ENCODE data around the gene KLHL13. TPM values are rescaled to one million over a fixed set of nuclear protein-coding genes. Genes with fewer than 3 reads are reported as not detected.

The KLHL13 gene
- total RNA-seq, 1 donor from 2014 or later: not detected

DNA sequence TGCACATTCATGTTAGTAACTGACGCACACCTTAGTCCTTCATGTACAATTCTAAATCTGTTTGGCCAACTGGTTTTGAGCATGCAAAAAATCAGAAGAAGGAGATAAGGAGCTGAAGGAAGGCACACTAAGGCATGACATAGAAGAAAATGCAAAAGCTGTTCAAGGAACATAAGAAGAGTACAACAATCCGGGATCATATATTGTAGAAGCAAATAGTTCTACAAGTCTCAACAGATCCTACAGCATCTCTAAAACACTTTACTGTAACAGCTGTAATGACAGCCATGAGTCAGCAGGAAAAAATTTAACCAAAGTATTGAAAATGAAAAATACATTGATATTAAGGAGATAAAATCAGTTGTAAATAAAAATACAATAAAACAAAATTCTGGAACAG, 57.7 kb downstream of the KLHL13 start:
- Mint-ChIP-seq H3K4me3 (ENCODE audit: unreplicated experiment) (no peak overlapping the region), H3K9me3 (ENCODE audit: unreplicated experiment) (no peaks in the 10 kb centered on the region), H3K27ac (ENCODE audit: unreplicated experiment) (no peak overlapping the region), H3K36me3 (ENCODE audit: unreplicated experiment) (no peaks in the 10 kb centered on the region), H3K27me3 (ENCODE audit: unreplicated experiment) (no peaks in the 10 kb centered on the region), H3K4me1 (ENCODE audit: unreplicated experiment) (no peaks in the 10 kb centered on the region)
- TF ChIP-seq, protein P1, sequence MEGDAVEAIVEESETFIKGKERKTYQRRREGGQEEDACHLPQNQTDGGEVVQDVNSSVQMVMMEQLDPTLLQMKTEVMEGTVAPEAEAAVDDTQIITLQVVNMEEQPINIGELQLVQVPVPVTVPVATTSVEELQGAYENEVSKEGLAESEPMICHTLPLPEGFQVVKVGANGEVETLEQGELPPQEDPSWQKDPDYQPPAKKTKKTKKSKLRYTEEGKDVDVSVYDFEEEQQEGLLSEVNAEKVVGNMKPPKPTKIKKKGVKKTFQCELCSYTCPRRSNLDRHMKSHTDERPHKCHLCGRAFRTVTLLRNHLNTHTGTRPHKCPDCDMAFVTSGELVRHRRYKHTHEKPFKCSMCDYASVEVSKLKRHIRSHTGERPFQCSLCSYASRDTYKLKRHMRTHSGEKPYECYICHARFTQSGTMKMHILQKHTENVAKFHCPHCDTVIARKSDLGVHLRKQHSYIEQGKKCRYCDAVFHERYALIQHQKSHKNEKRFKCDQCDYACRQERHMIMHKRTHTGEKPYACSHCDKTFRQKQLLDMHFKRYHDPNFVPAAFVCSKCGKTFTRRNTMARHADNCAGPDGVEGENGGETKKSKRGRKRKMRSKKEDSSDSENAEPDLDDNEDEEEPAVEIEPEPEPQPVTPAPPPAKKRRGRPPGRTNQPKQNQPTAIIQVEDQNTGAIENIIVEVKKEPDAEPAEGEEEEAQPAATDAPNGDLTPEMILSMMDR (IDR thresholded peaks at IDR 0.05): no peak
- no peak for DNase-seq (ENCODE audit: extremely low spot score, unreplicated experiment)

DNA sequence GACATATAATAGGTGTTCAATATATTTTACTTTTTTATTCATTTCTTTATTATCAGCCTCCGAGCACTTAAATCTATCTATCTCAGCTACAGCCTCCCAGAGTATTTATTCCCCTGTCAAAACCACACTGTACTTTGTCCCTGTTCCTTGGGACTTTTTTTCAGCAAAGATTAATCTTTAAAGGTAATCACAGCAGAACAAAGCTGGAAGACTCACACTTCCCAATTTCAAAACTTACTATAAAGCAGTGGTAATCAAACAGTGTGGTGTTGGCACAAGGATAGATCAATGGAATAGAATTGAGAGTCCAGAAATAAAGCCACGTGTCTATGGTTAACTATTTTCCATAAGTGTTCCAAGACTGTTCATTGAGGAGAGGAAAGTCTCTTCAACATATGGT, 59.7 kb downstream of the KLHL13 start:
- no peaks in the 10 kb centered on the region for H3K36me3 Mint-ChIP-seq (ENCODE audit: unreplicated experiment)
- no peak for DNase-seq (ENCODE audit: extremely low spot score, unreplicated experiment)
- H3K27ac Mint-ChIP-seq (ENCODE audit: unreplicated experiment): no peak overlapping the region
- H3K4me1 Mint-ChIP-seq (ENCODE audit: unreplicated experiment): no peaks in the 10 kb centered on the region
- no peak overlapping the region for H3K4me3 Mint-ChIP-seq (ENCODE audit: unreplicated experiment)
- TF ChIP-seq, protein P1 (IDR thresholded peaks at IDR 0.05): no peak
- H3K9me3 Mint-ChIP-seq (ENCODE audit: unreplicated experiment): no peaks in the 10 kb centered on the region
- H3K27me3 Mint-ChIP-seq (ENCODE audit: unreplicated experiment): no peaks in the 10 kb centered on the region

DNA sequence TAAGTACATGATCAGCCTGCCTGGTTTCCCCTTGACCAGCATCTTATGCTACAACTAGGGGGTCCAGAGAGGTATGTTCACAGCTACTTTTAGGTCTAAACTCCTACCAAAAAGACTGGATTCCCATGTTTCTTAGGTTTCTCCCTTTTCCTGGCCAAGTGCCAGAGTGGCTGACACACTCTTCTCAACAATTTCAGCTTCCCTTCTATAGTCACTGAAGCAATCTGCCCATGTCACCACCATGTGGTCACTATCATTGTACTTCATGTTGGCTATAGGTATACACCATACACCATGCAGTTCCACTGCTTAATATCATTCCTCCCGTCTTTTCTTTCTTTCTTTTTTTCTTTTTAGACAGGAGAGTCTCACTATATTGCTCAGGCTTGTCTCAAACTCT, 66.9 kb downstream of the KLHL13 start:
- Mint-ChIP-seq H3K9me3 (ENCODE audit: unreplicated experiment) (peaks cover 7% of the 10 kb centered on the region), H3K36me3 (ENCODE audit: unreplicated experiment) (no peaks in the 10 kb centered on the region), H3K4me1 (ENCODE audit: unreplicated experiment) (no peaks in the 10 kb centered on the region), H3K4me3 (ENCODE audit: unreplicated experiment) (no peak overlapping the region), H3K27ac (ENCODE audit: unreplicated experiment) (no peak overlapping the region), H3K27me3 (ENCODE audit: unreplicated experiment) (no peaks in the 10 kb centered on the region)
- TF ChIP-seq, protein P1 (IDR thresholded peaks at IDR 0.05): no peak
- DNase-seq (ENCODE audit: extremely low spot score, unreplicated experiment): no peak

DNA sequence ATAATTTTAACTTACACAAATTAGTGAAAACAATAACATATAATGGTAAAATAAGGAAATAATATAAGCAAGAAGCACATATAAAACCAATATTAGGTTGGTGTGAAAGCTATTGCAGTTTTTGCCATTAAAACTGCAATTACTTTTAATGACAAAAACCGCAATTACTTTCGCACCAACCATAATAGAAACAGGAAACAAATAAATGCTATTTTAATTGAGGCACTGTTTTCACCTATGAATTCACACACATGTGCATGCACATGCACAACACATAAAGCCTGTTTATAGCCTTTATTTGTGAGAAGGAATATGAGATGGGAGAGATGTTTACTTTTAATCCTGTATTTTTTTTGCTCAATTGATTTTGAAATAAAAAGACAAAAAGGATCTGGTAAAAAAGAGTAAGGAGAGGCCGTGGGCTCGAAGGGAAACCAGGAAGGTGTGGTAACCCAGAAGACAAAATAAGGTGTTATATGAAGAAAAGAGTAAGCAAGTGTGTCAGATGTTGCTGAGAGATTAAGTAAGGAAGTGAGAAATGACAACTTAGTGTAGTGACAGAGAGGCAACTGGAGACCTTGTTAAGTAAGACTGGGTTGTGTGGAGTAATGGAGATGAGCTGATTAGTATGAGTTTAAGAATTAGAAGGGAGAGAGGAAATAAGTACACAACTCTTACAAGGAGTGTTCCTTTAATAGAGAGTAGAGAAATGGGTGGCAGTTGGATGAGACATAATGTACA, 69.0 kb downstream of the KLHL13 start:
- H3K36me3 Mint-ChIP-seq (ENCODE audit: unreplicated experiment): no peaks in the 10 kb centered on the region
- H3K4me1 Mint-ChIP-seq (ENCODE audit: unreplicated experiment): no peaks in the 10 kb centered on the region
- no peak overlapping the region for H3K4me3 Mint-ChIP-seq (ENCODE audit: unreplicated experiment)
- H3K9me3 Mint-ChIP-seq (ENCODE audit: unreplicated experiment): peaks cover 24% of the 10 kb centered on the region
- H3K27me3 Mint-ChIP-seq (ENCODE audit: unreplicated experiment): no peaks in the 10 kb centered on the region
- no peak overlapping the region for H3K27ac Mint-ChIP-seq (ENCODE audit: unreplicated experiment)
- TF ChIP-seq, protein P1 (IDR thresholded peaks at IDR 0.05): no peak
- DNase-seq (ENCODE audit: extremely low spot score, unreplicated experiment): no peak

DNA sequence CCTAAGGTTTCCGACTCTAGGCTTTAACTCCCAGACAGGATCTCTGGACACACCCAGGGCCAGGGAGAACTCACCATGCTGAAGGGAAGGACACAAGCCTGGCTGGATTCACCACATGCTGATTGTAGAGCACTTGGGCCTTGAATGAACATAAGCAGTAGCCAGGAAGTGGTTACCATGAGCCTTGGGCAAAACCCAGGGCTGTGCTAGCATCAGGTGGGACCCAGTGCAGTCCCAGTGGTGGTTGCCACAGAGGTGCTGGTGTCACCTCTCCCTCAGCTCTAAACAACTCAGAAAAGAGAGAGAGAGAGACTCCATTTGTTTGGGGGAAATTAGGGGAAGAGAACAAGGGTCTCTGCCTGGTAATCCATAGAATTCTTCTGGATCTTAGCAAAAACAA, 77.0 kb downstream of the KLHL13 start:
- Mint-ChIP-seq H3K4me3 (ENCODE audit: unreplicated experiment) (no peak overlapping the region), H3K36me3 (ENCODE audit: unreplicated experiment) (no peaks in the 10 kb centered on the region)

More for the DNA sequence above, 77.0 kb downstream of the KLHL13 start:
- Mint-ChIP-seq H3K27me3 (ENCODE audit: unreplicated experiment) (no peaks in the 10 kb centered on the region), H3K27ac (ENCODE audit: unreplicated experiment) (no peak overlapping the region), H3K9me3 (ENCODE audit: unreplicated experiment) (peaks cover 42% of the 10 kb centered on the region), H3K4me1 (ENCODE audit: unreplicated experiment) (no peaks in the 10 kb centered on the region)
- TF ChIP-seq, protein P1 (IDR thresholded peaks at IDR 0.05): no peak
- DNase-seq (ENCODE audit: extremely low spot score, unreplicated experiment): no peak
